GM23338 (cell line): ENCODE data around the gene SLC66A2. TPM values are rescaled to one million over a fixed set of nuclear protein-coding genes. Genes with fewer than 3 reads are reported as not detected.

Experiments
- ATAC-seq: fragments of 200-7000 bp; cut with Tn5 transposase; 3 replicates; pipeline ENCODE4 v1.9.1; 2020
- DNase-seq: peaks from one replicate; pipeline ENCODE4 v3.0.0-alpha.2; 2015; ENCODE audit warnings: low spot score
- H2AFZ ChIP-seq: fragments of 200-600 bp; sonication (generic); 2 replicates; pipeline ENCODE4 v1.8.0; 2016; ENCODE audit warnings: antibody characterized with exemption, mild to moderate bottlenecking, moderate library complexity
- H3F3A ChIP-seq: fragments of 200-600 bp; sonication (generic); replicated peaks from 2 replicates; pipeline ENCODE4 v1.8.0; 2017; ENCODE audit warnings: antibody characterized with exemption, mixed run types, low read depth
- H3K27ac ChIP-seq: fragments of 200-600 bp; sonication (generic); 2 replicates; pipeline ENCODE4 v1.6.1; 2016; ENCODE audit warnings: low read depth
- H3K27me3 ChIP-seq: fragments of 200-600 bp; sonication (generic); 2 replicates; pipeline ENCODE4 v1.8.0; 2016; ENCODE audit warnings: mild to moderate bottlenecking, mixed run types, moderate library complexity; ENCODE audit not compliant: insufficient read depth
- H3K36me3 ChIP-seq: fragments of 200-600 bp; sonication (generic); 2 replicates; pipeline ENCODE4 v1.8.0; 2016; ENCODE audit warnings: mild to moderate bottlenecking; ENCODE audit not compliant: insufficient read depth
- H3K4me1 ChIP-seq: fragments of 200-600 bp; sonication (generic); 2 replicates; pipeline ENCODE4 v1.8.0; 2016; ENCODE audit warnings: mild to moderate bottlenecking, moderate library complexity; ENCODE audit not compliant: insufficient read depth
- H3K4me2 ChIP-seq: fragments of 200-600 bp; sonication (generic); 2 replicates; pipeline ENCODE4 v1.7.1; 2017; ENCODE audit warnings: mixed run types
- H3K4me3 ChIP-seq: fragments of 200-600 bp; sonication (generic); 2 replicates; pipeline ENCODE4 v1.6.1; 2016; ENCODE audit warnings: mixed run types
- H3K79me2 ChIP-seq: fragments of 200-600 bp; sonication (generic); replicated peaks from 2 replicates; pipeline ENCODE4 v1.8.0; 2017; ENCODE audit warnings: mild to moderate bottlenecking; ENCODE audit not compliant: insufficient read depth
- H3K9me2 ChIP-seq: fragments of 200-600 bp; sonication (generic); 2 replicates; pipeline ENCODE4 v1.8.0; 2017; ENCODE audit not compliant: insufficient read depth
- H4K20me1 ChIP-seq: fragments of 200-600 bp; sonication (generic); replicated peaks from 2 replicates; pipeline ENCODE4 v1.8.0; 2017; ENCODE audit warnings: mild to moderate bottlenecking; ENCODE audit not compliant: insufficient read depth
- H3K27ac Mint-ChIP-seq: 2 replicates; pipeline ENCODE4 v1.8.0; 2020; ENCODE audit warnings: inconsistent platforms, mild to moderate bottlenecking, moderate library complexity, mixed read lengths
- H3K27me3 Mint-ChIP-seq: 3 replicates; pipeline ENCODE4 v1.8.0; 2022; ENCODE audit warnings: low read depth, mild to moderate bottlenecking, moderate library complexity, mixed read lengths, inconsistent platforms; ENCODE audit not compliant: insufficient read depth, poor library complexity
- H3K36me3 Mint-ChIP-seq: 3 replicates; pipeline ENCODE4 v1.8.0; 2021; ENCODE audit warnings: low read depth, mild to moderate bottlenecking, inconsistent platforms, moderate library complexity, mixed read lengths
- H3K4me1 Mint-ChIP-seq: 3 replicates; pipeline ENCODE4 v1.8.0; 2020; ENCODE audit warnings: mild to moderate bottlenecking, inconsistent platforms, mixed read lengths
- H3K4me3 Mint-ChIP-seq: 3 replicates; pipeline ENCODE4 v1.8.0; 2021; ENCODE audit warnings: moderate library complexity, mild to moderate bottlenecking, inconsistent platforms, mixed read lengths
- H3K9me3 Mint-ChIP-seq: 3 replicates; pipeline ENCODE4 v1.8.0; 2020; ENCODE audit warnings: moderate library complexity, mild to moderate bottlenecking, inconsistent platforms, mixed read lengths
- CREB1 ChIP-seq: fragments of 250-450 bp; sonication (Bioruptor Pico); IDR thresholded peaks from 2 replicates; pipeline ENCODE4 v1.5.0; 2020; ENCODE audit warnings: low read depth, mild to moderate bottlenecking, moderate library complexity
- ETS1 ChIP-seq: IDR thresholded peaks from 2 replicates; pipeline ENCODE4 v1.6.1; 2016; ENCODE audit warnings: antibody characterized with exemption
- EZH2 ChIP-seq: fragments of 200-600 bp; sonication (generic); IDR thresholded peaks from one replicate; pipeline ENCODE4 v1.8.0; 2017; ENCODE audit warnings: antibody characterized with exemption, mild to moderate bottlenecking, low read depth; ENCODE audit not compliant: unreplicated experiment
- EZH2phosphoT487 ChIP-seq: fragments of 200-600 bp; sonication (generic); IDR thresholded peaks from one replicate; pipeline ENCODE4 v1.8.1; 2018; ENCODE audit warnings: antibody characterized with exemption; ENCODE audit not compliant: unreplicated experiment
- JUNB ChIP-seq: IDR thresholded peaks from one replicate; pipeline ENCODE4 v1.6.1; 2016; ENCODE audit warnings: antibody characterized with exemption; ENCODE audit not compliant: unreplicated experiment
- NANOG ChIP-seq: IDR thresholded peaks from 2 replicates; pipeline ENCODE4 v1.6.1; 2016; ENCODE audit warnings: antibody characterized with exemption, borderline replicate concordance
- POLR2AphosphoS5 ChIP-seq: IDR thresholded peaks from 2 replicates; pipeline ENCODE4 v1.6.1; 2016; ENCODE audit warnings: antibody characterized with exemption, low read depth
- REST ChIP-seq: IDR thresholded peaks from one replicate; pipeline ENCODE4 v1.6.1; 2018; ENCODE audit warnings: antibody characterized with exemption; ENCODE audit not compliant: unreplicated experiment
- STAT1 ChIP-seq: IDR thresholded peaks from one replicate; pipeline ENCODE4 v1.6.1; 2016; ENCODE audit warnings: antibody characterized with exemption; ENCODE audit not compliant: unreplicated experiment
- ZNF114 ChIP-seq: fragments of 250-450 bp; sonication (Bioruptor Pico); IDR thresholded peaks from 2 replicates; pipeline ENCODE4 v1.5.0; 2020; ENCODE audit warnings: mild to moderate bottlenecking, moderate library complexity
- ZNF331 ChIP-seq: fragments of 250-450 bp; sonication (Bioruptor Pico); IDR thresholded peaks from 2 replicates; pipeline ENCODE4 v1.5.0; 2020; ENCODE audit warnings: low read depth, mild to moderate bottlenecking, moderate library complexity
- polyA plus RNA-seq: library from polyadenylated mRNA; unstranded; fragments of >200 nt; fragmentation: Nextera tagmentation; extraction: Ambion mirVana; gene quantifications from 2 replicates; pipeline ENCODE4 v1.2.1, GENCODE V29; 2016
- total RNA-seq: library from RNA; depleted of rRNA; stranded (reverse); fragments of >200 nt; shearing (Covaris generic); gene quantifications from 2 replicates; pipeline ENCODE4 v1.2.3, GENCODE V29; 2014
- TF ChIP-seq, protein P1 (sequence below), 2 experiments: fragments of 200-600 bp in 1 of 2; sonication (generic) in 1 of 2; conservative IDR thresholded peaks; 2 replicates each; pipeline versions ENCODE4 v1.5.1 to v1.6.1; 2016 to 2017; ENCODE audit warnings: antibody characterized with exemption in 2 of 2, low read depth in 2 of 2, mild to moderate bottlenecking in 2 of 2, moderate library complexity in 1 of 2
- TF ChIP-seq, protein P2 (sequence below): fragments of 250-450 bp; sonication (Bioruptor Pico); IDR thresholded peaks from 2 replicates; pipeline ENCODE4 v1.5.0; 2020; ENCODE audit warnings: mild to moderate bottlenecking, moderate library complexity

Gene SLC66A2
- total and polyA plus RNA-seq, 2 experiments from 2014 or later = 4.0 to 18.1 TPM

DNA sequence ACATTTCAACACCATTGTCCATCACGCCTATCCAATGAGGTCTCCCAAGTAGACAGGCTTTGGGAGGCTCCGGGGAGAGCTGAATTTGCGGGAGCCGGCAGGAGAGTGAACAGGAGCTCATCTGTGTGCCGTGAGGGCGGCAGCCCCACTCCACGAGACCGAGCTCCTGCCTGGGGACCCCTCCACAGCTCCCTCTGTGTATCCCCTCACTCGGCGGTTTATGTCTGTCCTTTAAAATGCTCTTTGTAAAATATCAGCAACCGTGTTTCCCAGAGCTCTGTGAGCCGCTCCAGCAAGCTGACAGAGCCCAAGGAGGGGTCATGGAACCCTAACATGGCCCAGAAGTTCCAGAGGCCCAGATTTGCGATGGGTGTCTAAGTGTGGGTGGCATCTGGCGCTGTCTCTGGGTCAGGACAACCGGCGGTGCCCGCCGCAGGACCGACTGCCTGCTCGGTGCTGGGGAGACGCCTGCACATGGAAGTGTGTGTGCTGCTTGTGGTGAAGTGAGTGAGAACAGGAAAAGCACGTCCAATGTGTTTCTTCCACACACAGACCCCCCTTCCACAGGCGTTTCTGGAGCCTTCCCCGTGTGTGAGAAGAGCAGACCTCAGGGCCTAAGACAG lies 34.8 kb downstream of the SLC66A2 start:
- Histone ChIP-seq H4K20me1 (no peaks in the 10 kb centered on the region), H3K27ac (no peak overlapping the region), H3K79me2 (no peaks in the 10 kb centered on the region), H3K4me3 (no peak overlapping the region), H3F3A (no peaks in the 10 kb centered on the region), H2AFZ (no peak overlapping the region), H3K4me2 (no peak overlapping the region), H3K4me1 (no peaks in the 10 kb centered on the region), H3K9me2 (no peaks in the 10 kb centered on the region), H3K36me3 (no peaks in the 10 kb centered on the region), H3K27me3 (no peaks in the 10 kb centered on the region)
- DNase-seq (no peak), ATAC-seq (no peak)
- no peak overlapping the region for H3K4me3 Mint-ChIP-seq
- peaks cover 4% of the 10 kb centered on the region; the same call in 2 of the 3 replicates for H3K36me3 Mint-ChIP-seq
- TF ChIP-seq EZH2phosphoT487 (no peak), JUNB (no peak), CREB1 (no peak), ZNF331 (CRISPR knock-in tag) (no peak), NANOG (no peak), ETS1 (no peak), EZH2 (no peak), ZNF114 (no peak), REST (no peak), STAT1 (no peak), POLR2AphosphoS5 (no peak)
- TF ChIP-seq, protein P1, sequence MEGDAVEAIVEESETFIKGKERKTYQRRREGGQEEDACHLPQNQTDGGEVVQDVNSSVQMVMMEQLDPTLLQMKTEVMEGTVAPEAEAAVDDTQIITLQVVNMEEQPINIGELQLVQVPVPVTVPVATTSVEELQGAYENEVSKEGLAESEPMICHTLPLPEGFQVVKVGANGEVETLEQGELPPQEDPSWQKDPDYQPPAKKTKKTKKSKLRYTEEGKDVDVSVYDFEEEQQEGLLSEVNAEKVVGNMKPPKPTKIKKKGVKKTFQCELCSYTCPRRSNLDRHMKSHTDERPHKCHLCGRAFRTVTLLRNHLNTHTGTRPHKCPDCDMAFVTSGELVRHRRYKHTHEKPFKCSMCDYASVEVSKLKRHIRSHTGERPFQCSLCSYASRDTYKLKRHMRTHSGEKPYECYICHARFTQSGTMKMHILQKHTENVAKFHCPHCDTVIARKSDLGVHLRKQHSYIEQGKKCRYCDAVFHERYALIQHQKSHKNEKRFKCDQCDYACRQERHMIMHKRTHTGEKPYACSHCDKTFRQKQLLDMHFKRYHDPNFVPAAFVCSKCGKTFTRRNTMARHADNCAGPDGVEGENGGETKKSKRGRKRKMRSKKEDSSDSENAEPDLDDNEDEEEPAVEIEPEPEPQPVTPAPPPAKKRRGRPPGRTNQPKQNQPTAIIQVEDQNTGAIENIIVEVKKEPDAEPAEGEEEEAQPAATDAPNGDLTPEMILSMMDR (conservative IDR thresholded peaks at IDR 0.05; ENCODE audit: low read depth in 2 of 2) = no peak
- TF ChIP-seq, protein P2, sequence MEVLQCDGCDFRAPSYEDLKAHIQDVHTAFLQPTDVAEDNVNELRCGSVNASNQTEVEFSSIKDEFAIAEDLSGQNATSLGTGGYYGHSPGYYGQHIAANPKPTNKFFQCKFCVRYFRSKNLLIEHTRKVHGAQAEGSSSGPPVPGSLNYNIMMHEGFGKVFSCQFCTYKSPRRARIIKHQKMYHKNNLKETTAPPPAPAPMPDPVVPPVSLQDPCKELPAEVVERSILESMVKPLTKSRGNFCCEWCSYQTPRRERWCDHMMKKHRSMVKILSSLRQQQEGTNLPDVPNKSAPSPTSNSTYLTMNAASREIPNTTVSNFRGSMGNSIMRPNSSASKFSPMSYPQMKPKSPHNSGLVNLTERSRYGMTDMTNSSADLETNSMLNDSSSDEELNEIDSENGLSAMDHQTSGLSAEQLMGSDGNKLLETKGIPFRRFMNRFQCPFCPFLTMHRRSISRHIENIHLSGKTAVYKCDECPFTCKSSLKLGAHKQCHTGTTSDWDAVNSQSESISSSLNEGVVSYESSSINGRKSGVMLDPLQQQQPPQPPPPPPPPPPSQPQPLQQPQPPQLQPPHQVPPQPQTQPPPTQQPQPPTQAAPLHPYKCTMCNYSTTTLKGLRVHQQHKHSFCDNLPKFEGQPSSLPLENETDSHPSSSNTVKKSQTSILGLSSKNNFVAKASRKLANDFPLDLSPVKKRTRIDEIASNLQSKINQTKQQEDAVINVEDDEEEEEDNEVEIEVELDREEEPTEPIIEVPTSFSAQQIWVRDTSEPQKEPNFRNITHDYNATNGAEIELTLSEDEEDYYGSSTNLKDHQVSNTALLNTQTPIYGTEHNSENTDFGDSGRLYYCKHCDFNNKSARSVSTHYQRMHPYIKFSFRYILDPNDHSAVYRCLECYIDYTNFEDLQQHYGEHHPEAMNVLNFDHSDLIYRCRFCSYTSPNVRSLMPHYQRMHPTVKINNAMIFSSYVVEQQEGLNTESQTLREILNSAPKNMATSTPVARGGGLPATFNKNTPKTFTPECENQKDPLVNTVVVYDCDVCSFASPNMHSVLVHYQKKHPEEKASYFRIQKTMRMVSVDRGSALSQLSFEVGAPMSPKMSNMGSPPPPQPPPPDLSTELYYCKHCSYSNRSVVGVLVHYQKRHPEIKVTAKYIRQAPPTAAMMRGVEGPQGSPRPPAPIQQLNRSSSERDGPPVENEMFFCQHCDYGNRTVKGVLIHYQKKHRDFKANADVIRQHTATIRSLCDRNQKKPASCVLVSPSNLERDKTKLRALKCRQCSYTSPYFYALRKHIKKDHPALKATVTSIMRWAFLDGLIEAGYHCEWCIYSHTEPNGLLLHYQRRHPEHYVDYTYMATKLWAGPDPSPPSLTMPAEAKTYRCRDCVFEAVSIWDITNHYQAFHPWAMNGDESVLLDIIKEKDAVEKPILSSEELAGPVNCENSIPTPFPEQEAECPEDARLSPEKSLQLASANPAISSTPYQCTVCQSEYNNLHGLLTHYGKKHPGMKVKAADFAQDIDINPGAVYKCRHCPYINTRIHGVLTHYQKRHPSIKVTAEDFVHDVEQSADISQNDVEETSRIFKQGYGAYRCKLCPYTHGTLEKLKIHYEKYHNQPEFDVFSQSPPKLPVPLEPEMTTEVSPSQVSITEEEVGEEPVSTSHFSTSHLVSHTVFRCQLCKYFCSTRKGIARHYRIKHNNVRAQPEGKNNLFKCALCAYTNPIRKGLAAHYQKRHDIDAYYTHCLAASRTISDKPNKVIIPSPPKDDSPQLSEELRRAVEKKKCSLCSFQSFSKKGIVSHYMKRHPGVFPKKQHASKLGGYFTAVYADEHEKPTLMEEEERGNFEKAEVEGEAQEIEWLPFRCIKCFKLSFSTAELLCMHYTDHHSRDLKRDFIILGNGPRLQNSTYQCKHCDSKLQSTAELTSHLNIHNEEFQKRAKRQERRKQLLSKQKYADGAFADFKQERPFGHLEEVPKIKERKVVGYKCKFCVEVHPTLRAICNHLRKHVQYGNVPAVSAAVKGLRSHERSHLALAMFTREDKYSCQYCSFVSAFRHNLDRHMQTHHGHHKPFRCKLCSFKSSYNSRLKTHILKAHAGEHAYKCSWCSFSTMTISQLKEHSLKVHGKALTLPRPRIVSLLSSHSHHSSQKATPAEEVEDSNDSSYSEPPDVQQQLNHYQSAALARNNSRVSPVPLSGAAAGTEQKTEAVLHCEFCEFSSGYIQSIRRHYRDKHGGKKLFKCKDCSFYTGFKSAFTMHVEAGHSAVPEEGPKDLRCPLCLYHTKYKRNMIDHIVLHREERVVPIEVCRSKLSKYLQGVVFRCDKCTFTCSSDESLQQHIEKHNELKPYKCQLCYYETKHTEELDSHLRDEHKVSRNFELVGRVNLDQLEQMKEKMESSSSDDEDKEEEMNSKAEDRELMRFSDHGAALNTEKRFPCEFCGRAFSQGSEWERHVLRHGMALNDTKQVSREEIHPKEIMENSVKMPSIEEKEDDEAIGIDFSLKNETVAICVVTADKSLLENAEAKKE = no peak
- peaks cover 12% of the 10 kb centered on the region for H3K4me1 Mint-ChIP-seq
- H3K9me3 Mint-ChIP-seq = peaks cover 9% of the 10 kb centered on the region
- peaks cover 16% of the 10 kb centered on the region for H3K27me3 Mint-ChIP-seq
- H3K27ac Mint-ChIP-seq = no peak overlapping the region; the same call in 1 of the 2 replicates
